ENCODE data around the gene PRRT1.
"Not testable (repeated sequence)": the region's sequence is repeated elsewhere in the genome, so short reads cannot be mapped to it uniquely, and the experiment has no call there.

PRRT1 gene

GRCh38 chr6:32151863-32152768, at the start of gene PRRT1:
Gene PRRT1, minus strand, starts transcription at chr6:32151939. Its CDS starts 112 bp downstream, at chr6:32151827.
- DNase-seq = no peak

GRCh38 chr6:32200711-32201475, 49.2 kb upstream of the PRRT1 start:
- DNase-seq = no peak

- no peak for DNase-seq
These were observed 47.1 kb upstream of the PRRT1 start for GRCh38 chr6:32198866-32199265.

- no peak for DNase-seq
These were observed 46.6 kb upstream of the PRRT1 start for GRCh38 chr6:32198345-32198696.

- DNase-seq = no peak
These were observed 45.2 kb upstream of the PRRT1 start for GRCh38 chr6:32196682-32197616.

GRCh38 chr6:32195902-32196681, 44.4 kb upstream of the PRRT1 start:
- DNase-seq = peak; percentile 72

GRCh38 chr6:32195652-32195901, 43.8 kb upstream of the PRRT1 start:
- peak; percentile 100 for DNase-seq

- DNase-seq = peak; percentile 48
These were observed 43.3 kb upstream of the PRRT1 start for GRCh38 chr6:32194825-32195651.

GRCh38 chr6:32194388-32194787, 42.6 kb upstream of the PRRT1 start:
- no peak for DNase-seq

- DNase-seq = not testable (repeated sequence)
These were observed 41.4 kb upstream of the PRRT1 start for GRCh38 chr6:32193096-32193495.

- DNase-seq = peak; percentile 72
These were observed 40.9 kb upstream of the PRRT1 start, which contains the start of gene GPSM3 for GRCh38 chr6:32192608-32193039. Gene GPSM3, minus strand, starts transcription at chr6:32192643. Its CDS starts 130 bp downstream, at chr6:32192513.

GRCh38 chr6:32191696-32192607, 40.2 kb upstream of the PRRT1 start:
- no peak for DNase-seq

- DNase-seq = no peak
These were observed 39.4 kb upstream of the PRRT1 start for GRCh38 chr6:32190911-32191677.

GRCh38 chr6:32190054-32190851, 38.5 kb upstream of the PRRT1 start, which contains the start of gene PBX2:
Gene PBX2, minus strand, starts transcription at chr6:32190202. Its CDS starts 287 bp downstream, at chr6:32189915.
- peak; percentile 93 for DNase-seq

- DNase-seq = no peak
These were observed 38.0 kb upstream of the PRRT1 start for GRCh38 chr6:32189742-32190053.

- DNase-seq = no peak
These were observed 37.5 kb upstream of the PRRT1 start for GRCh38 chr6:32189069-32189741.

- no peak for DNase-seq
These were observed 36.8 kb upstream of the PRRT1 start for GRCh38 chr6:32188381-32189068.

Measured in activated CD4-positive, alpha-beta T cell treated with anti-CD3 and anti-CD28 coated beads, Interleukin-2, amount 50 U/mL, for 16 hours (primary cell).